ENCODE data around the gene ZNF451. TPM values are rescaled to one million over a fixed set of nuclear protein-coding genes. Genes with fewer than 3 reads are reported as not detected.

ZNF451 gene
- polyA plus RNA-seq, 1 experiment, result 12.4 TPM

DNA sequence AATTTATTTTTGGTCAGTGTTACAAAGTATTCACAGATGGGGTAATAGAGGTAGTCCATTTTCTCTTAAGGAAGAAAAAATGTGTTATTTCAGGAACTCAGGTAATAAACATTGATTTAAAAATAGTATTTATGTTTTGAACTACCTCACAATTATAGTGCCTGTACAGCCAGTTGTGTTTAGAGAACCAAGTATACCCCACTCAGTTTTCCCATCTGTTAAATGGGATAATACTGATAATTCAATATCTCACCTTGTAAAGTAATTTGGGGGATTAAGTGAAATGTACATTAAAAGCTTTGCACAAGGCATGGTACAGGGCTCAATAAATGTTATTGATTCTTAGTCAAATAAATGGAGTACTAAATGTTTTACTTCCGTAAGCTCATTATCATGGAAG, 4.7 kb downstream of the ZNF451 start:
- ChIA-PET CTCF (no interaction called here), POLR2A (no interaction called here)
- DNase-seq (ENCODE audit: low read depth), result no peak
- H3K4me3 ChIP-seq (ENCODE audit: low read depth, low read length), result no peak overlapping the region
- H3K27me3 ChIP-seq (ENCODE audit: control insufficient read depth, insufficient read depth, low read length), result no peaks in the 10 kb centered on the region
- TF ChIP-seq, protein P1, sequence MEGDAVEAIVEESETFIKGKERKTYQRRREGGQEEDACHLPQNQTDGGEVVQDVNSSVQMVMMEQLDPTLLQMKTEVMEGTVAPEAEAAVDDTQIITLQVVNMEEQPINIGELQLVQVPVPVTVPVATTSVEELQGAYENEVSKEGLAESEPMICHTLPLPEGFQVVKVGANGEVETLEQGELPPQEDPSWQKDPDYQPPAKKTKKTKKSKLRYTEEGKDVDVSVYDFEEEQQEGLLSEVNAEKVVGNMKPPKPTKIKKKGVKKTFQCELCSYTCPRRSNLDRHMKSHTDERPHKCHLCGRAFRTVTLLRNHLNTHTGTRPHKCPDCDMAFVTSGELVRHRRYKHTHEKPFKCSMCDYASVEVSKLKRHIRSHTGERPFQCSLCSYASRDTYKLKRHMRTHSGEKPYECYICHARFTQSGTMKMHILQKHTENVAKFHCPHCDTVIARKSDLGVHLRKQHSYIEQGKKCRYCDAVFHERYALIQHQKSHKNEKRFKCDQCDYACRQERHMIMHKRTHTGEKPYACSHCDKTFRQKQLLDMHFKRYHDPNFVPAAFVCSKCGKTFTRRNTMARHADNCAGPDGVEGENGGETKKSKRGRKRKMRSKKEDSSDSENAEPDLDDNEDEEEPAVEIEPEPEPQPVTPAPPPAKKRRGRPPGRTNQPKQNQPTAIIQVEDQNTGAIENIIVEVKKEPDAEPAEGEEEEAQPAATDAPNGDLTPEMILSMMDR (IDR thresholded peaks at IDR 0.05; ENCODE audit: insufficient read depth, low read depth, low read length), result no peak
- H3K36me3 ChIP-seq (ENCODE audit: control insufficient read depth, insufficient read depth, low read length), result peaks cover 3% of the 10 kb centered on the region

- no peak for DNase-seq (ENCODE audit: low read depth)
- POLR2A ChIA-PET, result no interaction called here
- TF ChIP-seq, protein P1 (IDR thresholded peaks at IDR 0.05; ENCODE audit: insufficient read depth, low read depth, low read length), result no peak
- H3K36me3 ChIP-seq (ENCODE audit: control insufficient read depth, insufficient read depth, low read length), result peaks cover 16% of the 10 kb centered on the region
- CTCF ChIA-PET, result interaction anchor here (1.4 kb wide), 1 partner anchor 219 kb away, joined by 3 read pairs; no protein-coding TSS in a partner anchor
- no peaks in the 10 kb centered on the region for H3K27me3 ChIP-seq (ENCODE audit: control insufficient read depth, insufficient read depth, low read length)
- no peak overlapping the region for H3K4me3 ChIP-seq (ENCODE audit: low read depth, low read length)
Observed at GRCh38 chr6:57097596-57097995, 7.6 kb downstream of the ZNF451 start.

DNA sequence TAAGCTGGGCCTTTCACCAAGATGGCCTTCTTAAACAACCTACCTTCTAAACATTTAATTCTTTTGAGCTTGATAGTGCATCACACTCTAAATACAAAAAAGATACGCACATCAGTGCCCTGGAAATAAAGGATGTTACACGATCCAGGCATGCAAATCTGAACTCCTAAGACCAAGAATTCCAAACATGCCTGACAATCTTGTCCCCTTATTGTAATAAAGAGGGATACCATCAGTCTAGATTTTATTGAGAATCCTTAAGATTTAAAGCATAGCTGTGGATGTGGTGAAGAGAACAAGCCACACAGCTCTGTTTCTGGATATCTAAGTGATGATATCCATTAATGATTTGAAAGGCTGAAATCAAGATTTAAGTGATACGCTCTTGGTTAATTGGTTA, 13.0 kb downstream of the ZNF451 start:
- Histone ChIP-seq H3K27me3 (ENCODE audit: control insufficient read depth, insufficient read depth, low read length) (no peaks in the 10 kb centered on the region), H3K4me3 (ENCODE audit: low read depth, low read length) (no peak overlapping the region), H3K36me3 (ENCODE audit: control insufficient read depth, insufficient read depth, low read length) (peaks cover 17% of the 10 kb centered on the region)
- CTCF ChIA-PET, result no interaction called here
- no peak for DNase-seq (ENCODE audit: low read depth)
- POLR2A ChIA-PET, result no interaction called here
- TF ChIP-seq, protein P1 (IDR thresholded peaks at IDR 0.05; ENCODE audit: insufficient read depth, low read depth, low read length), result no peak

DNA sequence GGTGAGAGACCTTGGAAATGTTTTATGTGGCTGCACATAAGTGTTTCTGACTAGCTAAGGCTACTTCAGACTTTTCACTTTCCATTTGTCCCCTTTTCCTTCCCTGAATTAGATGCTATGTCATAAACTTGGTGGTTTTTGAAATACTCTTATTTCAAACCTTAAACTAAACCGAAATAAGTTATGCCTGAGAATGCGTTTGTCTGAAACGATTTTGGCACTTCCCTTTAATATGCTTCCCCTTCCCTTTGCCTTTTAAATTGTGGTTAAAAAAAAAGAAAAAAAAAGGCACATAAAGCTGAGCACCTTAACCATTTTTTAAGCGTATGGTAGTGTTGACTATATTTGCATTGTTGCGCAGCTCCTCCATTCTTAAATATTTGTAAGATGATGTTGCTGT, 14.3 kb downstream of the ZNF451 start:
- Histone ChIP-seq H3K36me3 (ENCODE audit: control insufficient read depth, insufficient read depth, low read length) (peaks cover 16% of the 10 kb centered on the region), H3K27me3 (ENCODE audit: control insufficient read depth, insufficient read depth, low read length) (no peaks in the 10 kb centered on the region), H3K4me3 (ENCODE audit: low read depth, low read length) (no peak overlapping the region)
- DNase-seq (ENCODE audit: low read depth), result no peak
- TF ChIP-seq, protein P1 (IDR thresholded peaks at IDR 0.05; ENCODE audit: insufficient read depth, low read depth, low read length), result no peak
- ChIA-PET POLR2A (interaction anchor here (0.7 kb wide), 1 partner anchor 226 kb away, joined by 3 read pairs; no protein-coding TSS in a partner anchor), CTCF (no interaction called here)

DNA sequence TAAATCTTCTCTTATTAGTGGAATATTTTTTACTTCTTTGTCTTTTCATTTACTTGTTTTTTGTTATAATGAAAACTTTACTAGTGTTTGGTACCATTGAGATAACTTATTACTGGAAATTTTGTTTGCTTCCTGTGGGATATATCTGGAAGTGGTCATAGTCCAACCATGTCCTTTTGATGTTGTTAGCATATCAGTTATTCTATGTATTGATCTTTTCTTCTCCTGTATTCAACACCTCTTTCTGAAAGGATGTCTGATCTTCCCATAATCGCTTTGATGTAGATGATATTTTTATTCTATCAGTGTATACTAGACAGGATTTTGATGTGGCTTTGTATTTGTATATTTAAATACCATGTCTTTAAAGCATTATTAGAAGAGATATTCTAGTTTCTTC, 17.0 kb downstream of the ZNF451 start:
- no peak for DNase-seq (ENCODE audit: low read depth)
- H3K4me3 ChIP-seq (ENCODE audit: low read depth, low read length), result no peak overlapping the region
- TF ChIP-seq, protein P1 (IDR thresholded peaks at IDR 0.05; ENCODE audit: insufficient read depth, low read depth, low read length), result no peak
- ChIA-PET CTCF (no interaction called here), POLR2A (no interaction called here)
- H3K36me3 ChIP-seq (ENCODE audit: control insufficient read depth, insufficient read depth, low read length), result peaks cover 3% of the 10 kb centered on the region
- H3K27me3 ChIP-seq (ENCODE audit: control insufficient read depth, insufficient read depth, low read length), result no peaks in the 10 kb centered on the region

Measured in BJ (cell line).